ENCODE results near the gene UNC5C. TPM values are rescaled to one million over a fixed set of nuclear protein-coding genes. Genes with fewer than 3 reads are reported as not detected.

The UNC5C gene
- total and polyA plus RNA-seq, 8 donors = 0.15 to 0.84 (median 0.34) TPM

DNA sequence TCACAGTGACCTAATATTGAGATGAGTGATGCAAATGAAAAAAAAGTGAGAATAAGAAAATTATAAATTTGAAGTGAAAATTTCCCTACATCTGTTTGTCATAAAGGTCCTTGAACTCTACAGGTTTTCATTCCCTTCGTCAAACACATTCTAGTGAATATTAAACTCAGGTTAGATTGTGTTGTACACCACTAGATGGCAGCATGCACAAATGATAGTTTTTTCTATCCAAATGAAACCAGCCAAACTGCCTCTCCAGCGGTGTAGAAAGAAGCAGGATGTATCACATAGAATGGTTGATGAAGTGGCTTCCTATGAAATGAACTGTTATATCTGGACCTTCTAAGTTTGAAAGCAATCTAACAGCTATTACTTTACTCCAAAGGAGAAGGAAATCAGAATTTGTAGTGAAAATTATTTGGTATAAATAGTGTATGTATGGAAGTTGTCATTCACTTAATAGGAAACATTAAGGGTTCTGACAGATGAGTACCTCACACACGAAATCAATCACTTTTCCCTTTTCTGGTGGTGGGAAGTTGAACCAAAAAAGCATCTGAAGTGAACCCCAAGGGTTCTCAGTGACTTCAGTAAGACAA lies 382.7 kb downstream of the UNC5C start:
- TF ChIP-seq, protein P1, sequence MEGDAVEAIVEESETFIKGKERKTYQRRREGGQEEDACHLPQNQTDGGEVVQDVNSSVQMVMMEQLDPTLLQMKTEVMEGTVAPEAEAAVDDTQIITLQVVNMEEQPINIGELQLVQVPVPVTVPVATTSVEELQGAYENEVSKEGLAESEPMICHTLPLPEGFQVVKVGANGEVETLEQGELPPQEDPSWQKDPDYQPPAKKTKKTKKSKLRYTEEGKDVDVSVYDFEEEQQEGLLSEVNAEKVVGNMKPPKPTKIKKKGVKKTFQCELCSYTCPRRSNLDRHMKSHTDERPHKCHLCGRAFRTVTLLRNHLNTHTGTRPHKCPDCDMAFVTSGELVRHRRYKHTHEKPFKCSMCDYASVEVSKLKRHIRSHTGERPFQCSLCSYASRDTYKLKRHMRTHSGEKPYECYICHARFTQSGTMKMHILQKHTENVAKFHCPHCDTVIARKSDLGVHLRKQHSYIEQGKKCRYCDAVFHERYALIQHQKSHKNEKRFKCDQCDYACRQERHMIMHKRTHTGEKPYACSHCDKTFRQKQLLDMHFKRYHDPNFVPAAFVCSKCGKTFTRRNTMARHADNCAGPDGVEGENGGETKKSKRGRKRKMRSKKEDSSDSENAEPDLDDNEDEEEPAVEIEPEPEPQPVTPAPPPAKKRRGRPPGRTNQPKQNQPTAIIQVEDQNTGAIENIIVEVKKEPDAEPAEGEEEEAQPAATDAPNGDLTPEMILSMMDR (IDR thresholded peaks at IDR 0.05) = peak; percentile 37 to 52 (median 49)
- Histone ChIP-seq H3K4me3 (no peak overlapping the region), H3K27me3 (no peaks in the 10 kb centered on the region), H3K36me3 (no peaks in the 10 kb centered on the region), H3K9me3 (no peaks in the 10 kb centered on the region), H3K4me1 (no peaks in the 10 kb centered on the region), H3K27ac (no peak overlapping the region)
- peak in 3 of 6 donors; percentile 9 to 34 (median 28) for DNase-seq
- intact Hi-C loops (cut with DNase I) = no loop called here
- 2 to 5% methylated on average over 3 of the region's 3 CpGs for WGBS, 2 donors
- ATAC-seq = peak; percentile 61 to 91 (median 88)
- FAIRE-seq = peak; percentile 93

DNA sequence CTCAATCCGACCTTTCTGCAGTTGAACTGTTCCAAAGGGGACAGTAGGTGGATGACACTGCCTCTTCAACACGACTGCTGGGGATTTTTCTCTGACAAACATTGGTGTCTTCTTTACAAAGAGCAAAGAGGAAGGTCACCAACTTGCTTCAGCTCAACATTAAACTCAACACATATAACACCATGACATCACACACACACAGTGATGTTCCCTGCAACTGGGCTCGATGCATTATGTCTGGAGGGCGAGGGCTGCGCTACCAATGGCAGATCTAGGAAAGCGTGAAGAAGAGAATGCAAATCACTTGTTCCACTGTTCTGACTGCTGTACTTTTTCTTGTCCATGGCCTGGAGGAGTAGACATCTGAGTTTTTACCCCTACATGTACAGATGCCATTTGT lies 385.9 kb downstream of the UNC5C start:
- TF ChIP-seq, protein P1 (IDR thresholded peaks at IDR 0.05) = no peak
- H3K4me1 ChIP-seq = no peaks in the 10 kb centered on the region
- no peaks in the 10 kb centered on the region for H3K9me3 ChIP-seq
- 76 to 79% methylated on average over 6 of the region's 6 CpGs for WGBS, 2 donors
- intact Hi-C loops (cut with DNase I) = no loop called here
- no peak for DNase-seq
- H3K27ac ChIP-seq = no peak overlapping the region
- no peak for ATAC-seq
- no peak overlapping the region for H3K4me3 ChIP-seq
- FAIRE-seq = no peak
- H3K27me3 ChIP-seq = no peaks in the 10 kb centered on the region
- no peaks in the 10 kb centered on the region for H3K36me3 ChIP-seq

DNA sequence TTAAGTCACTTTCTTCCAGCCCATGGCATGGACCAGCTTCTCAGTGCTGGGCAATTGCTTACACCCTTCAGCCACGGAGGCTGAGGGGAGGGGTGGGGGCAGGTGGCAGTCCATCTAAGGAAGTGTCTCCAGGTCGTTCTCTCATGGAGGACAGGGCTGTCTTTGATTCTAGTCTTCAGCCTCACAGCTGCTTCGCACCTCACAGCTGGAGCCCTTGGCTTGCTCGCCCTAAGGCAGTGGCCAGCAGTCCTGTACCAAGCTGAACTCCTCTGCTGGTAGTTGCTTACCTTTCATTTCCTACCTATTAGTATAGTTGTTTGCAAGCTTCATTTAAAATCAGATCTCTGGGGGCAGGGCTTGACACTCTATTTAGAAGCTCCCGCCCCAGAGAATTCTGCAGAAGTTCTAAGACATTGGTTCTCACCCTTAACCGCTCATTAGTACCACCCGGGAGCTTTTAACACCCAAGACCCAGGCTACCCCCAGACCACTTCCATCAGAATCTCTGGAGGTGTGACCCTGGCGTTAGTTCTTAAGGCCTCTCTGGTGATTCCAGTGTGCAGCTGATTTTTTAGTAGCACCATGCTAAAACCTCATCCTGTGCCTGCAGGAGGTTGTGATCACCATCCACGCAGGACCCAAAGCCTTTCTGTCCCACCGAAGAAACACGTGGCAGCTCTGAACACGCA lies 386.8 kb downstream of the UNC5C start:
- no peak for ATAC-seq
- no peaks in the 10 kb centered on the region for H3K4me1 ChIP-seq
- TF ChIP-seq, protein P1 (IDR thresholded peaks at IDR 0.05) = no peak
- no peak for FAIRE-seq
- H3K9me3 ChIP-seq = no peaks in the 10 kb centered on the region
- no peak overlapping the region for H3K4me3 ChIP-seq
- DNase-seq = no peak
- WGBS, 2 donors = 83 to 88% methylated on average over 12 of the region's 12 CpGs
- intact Hi-C loops (cut with DNase I) = no loop called here
- H3K27me3 ChIP-seq = no peaks in the 10 kb centered on the region
- no peak overlapping the region for H3K27ac ChIP-seq
- H3K36me3 ChIP-seq = no peaks in the 10 kb centered on the region

DNA sequence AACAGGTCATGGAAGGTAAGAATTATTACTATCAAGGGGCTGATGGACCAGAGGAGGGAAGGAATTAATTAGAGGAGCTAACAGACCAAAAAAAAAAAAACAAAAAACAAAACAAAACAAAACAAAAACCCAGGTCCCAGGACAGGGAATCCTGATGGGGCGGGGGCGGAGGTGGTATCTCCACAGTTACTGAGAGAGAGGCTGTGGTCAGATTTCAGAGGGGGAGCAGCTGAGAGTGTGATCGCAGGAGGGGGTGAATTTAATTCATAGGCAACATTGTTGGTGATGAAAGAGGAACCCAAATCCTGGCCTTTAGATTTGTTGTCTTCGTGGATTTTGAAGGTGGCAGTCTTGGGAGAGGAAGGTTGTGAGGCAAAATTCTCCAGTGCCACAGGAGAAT lies 389.4 kb downstream of the UNC5C start:
- Histone ChIP-seq H3K4me1 (no peaks in the 10 kb centered on the region), H3K27ac (no peak overlapping the region), H3K9me3 (no peaks in the 10 kb centered on the region), H3K36me3 (no peaks in the 10 kb centered on the region), H3K4me3 (no peak overlapping the region), H3K27me3 (no peaks in the 10 kb centered on the region)
- TF ChIP-seq, protein P1 (IDR thresholded peaks at IDR 0.05) = no peak
- WGBS, 2 donors = 91 to 97% methylated on average over 4 of the region's 4 CpGs
- DNase-seq (no peak), FAIRE-seq (no peak), ATAC-seq (no peak)
- intact Hi-C loops (cut with DNase I) = no loop called here

DNA sequence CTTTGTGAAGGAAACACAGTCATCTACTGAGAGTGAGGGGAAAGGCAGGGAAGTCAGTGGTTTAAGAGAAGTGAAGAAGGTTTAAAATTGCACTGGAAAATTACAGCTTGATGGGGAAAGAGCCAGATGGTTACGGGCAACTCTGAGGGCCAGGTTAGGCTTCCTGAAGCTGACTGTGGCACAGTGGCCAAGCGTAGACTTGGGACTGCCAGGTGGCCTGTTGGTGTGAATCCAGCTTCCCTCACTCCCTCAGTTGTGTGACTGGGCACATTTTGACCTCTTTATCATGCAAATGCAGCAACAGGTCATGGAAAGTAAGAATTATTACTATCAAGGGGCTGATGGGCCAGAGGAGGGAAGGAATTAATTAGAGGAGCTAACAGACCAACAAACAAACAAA lies 390.1 kb downstream of the UNC5C start:
- TF ChIP-seq, protein P1 (IDR thresholded peaks at IDR 0.05) = no peak
- WGBS, 2 donors = 39 to 47% methylated on average over 2 of the region's 2 CpGs
- FAIRE-seq = no peak
- H3K27ac ChIP-seq = no peak overlapping the region
- no peaks in the 10 kb centered on the region for H3K27me3 ChIP-seq
- ATAC-seq = peak; percentile 74 to 96 (median 90)
- H3K36me3 ChIP-seq = no peaks in the 10 kb centered on the region
- peak in 5 of 6 donors; percentile 26 to 60 (median 44) for DNase-seq
- no peaks in the 10 kb centered on the region for H3K4me1 ChIP-seq
- intact Hi-C loops (cut with DNase I) = no loop called here
- H3K4me3 ChIP-seq = no peak overlapping the region
- no peaks in the 10 kb centered on the region for H3K9me3 ChIP-seq

Measured in pancreas (tissue), 10 donors.